GF-D8 (cell line): ENCODE measurements around the gene LRRC74B.
"Not testable (repeated sequence)": the region's sequence is repeated elsewhere in the genome, so short reads cannot be mapped to it uniquely, and the experiment has no call there.

Experiments
- DNase-seq: peaks from one replicate; lab custom pipeline; 2025; lab: John Stamatoyannopoulos, UW

The LRRC74B gene

DNA sequence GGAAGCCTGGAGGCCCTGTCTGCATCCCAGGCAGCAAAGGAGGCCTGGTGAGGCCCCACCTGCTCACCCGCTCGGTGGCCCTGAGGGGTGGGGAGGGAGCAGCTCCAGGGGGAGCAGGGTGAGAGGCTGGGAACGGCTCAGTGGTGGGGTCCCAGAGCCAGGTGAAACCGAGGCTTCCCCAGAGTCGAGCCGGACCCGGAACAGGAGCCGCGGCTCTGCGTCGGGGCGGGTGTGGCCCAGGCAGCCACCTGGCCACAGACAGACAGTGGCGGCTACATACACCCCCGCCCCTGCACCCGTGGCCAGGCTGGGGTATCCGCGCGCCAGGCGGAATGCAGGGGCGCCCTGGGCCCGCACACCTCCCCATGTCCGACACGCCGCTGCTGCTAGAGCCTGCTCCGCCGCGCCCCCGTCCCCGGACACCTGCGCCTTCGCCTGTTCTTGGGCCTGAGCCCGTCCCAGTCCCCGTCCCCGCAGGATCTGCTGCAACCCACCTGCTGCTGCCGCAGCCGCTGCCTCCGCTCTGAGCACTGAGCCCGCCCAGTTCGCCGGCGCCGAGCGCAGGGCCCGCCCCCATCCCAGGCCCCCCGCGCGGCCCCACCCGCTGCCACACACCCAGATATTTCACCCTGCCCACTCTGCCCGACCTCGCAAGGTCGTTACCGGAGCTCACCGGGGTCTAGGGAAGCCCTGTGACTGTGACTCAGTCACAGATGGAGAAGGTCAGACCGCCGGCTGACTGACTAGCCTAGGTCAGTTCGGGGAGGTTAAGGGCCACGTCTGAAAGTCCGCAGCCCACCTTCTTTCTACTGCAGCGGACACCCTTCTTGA is 13.5 kb upstream of the LRRC74B start, which contains the start of gene SLC7A4:
Gene SLC7A4, minus strand, starts transcription at position 525 of the 831 bp plus-strand sequence. CDS start 749 bp downstream, outside the sequence.
- DNase-seq, result no peak

DNA sequence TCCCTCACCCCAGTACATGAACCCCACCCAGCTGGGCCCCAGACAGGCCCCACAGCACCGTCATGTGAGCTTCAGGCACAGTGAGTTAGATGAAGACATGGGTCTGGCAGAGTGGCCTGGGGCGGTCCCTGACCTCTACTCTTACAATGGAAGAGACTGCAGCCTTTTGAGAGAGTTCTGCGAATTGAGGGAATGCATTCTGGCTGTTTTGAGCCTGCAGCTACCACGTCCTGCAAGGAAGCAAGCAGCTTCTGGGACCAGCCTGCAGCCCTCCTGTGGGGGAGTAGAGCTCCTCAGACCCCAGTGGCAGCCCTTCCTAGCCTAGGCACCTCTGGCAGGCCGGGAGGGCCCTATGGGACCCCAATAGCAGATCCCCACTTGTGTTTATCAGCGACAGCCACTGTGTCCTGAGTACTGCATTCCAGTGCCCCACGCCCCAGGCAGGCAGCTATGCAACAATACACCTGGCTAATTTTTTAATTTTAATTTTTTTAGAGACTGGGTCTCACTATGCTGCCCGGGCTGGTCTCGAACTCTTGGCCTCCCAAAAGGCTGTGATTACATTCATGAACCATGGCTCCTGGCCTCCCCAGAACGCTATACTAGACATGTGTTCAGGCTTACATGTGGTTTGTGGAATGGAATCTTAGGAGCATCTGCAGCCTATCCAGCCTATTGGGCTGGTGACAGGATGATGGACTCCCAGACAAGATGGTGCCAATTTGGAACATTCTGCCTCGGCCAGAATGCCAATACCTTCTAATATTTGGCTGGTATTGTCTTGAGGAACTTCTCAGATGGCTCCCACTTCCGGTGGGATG is 12.7 kb upstream of the LRRC74B start:
- DNase-seq, result no peak

DNA sequence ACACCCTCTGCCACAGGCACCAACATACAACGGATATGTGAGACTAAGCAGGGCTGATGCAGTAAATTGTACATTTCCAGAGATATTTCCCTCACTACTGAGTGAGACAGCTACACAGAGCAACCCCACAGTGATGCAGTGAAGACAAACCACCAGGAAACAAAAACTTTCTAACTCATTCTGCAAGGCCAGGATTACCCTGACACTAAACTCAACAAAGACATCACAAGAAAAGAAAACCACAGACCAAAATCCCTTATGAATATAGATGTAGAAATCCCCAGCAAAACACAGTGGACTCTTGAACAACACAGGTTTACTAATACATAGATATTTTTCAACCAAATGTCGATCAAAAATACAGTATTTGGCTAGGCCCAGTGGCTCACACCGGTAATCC is 11.9 kb upstream of the LRRC74B start:
- DNase-seq, result no peak

DNA sequence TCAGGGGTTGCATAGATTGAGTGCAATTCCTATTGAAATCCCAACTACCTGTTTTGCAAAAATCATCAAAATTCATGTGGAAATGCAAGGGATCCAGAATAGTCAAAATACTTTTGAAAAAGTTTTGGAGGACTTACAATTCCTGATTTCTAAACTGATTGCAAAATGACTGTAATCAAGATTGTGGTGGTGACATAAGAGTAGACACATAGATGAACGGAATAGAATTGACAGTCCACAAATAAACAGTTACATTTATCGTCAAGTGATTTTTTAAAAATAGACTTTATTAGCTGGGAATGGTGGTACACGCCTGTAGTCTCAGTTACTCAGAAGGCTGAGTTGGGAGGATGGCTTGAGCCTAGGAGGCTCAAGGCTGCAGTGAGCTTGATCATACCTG is 10.8 kb upstream of the LRRC74B start:
- no peak for DNase-seq

DNA sequence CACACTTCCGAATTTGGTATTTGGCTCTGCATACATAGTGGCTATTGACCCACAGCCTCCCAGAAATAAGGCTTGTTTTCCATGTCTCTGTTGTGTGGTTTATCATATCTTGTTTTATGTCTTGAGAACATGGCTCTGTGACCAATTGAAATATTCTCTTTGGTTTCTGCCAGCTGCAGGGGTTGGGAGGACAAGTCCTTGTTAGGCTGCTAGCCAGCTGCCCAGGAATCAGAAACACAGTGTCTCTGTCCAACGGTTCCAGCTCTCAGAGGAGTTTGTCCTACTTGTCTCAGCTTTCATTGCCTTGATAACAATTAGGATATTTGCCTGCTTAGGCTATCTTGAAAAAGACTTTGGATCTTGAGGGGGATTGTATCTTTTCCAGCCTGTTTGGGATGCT is 7.3 kb upstream of the LRRC74B start:
- DNase-seq, result no peak

DNA sequence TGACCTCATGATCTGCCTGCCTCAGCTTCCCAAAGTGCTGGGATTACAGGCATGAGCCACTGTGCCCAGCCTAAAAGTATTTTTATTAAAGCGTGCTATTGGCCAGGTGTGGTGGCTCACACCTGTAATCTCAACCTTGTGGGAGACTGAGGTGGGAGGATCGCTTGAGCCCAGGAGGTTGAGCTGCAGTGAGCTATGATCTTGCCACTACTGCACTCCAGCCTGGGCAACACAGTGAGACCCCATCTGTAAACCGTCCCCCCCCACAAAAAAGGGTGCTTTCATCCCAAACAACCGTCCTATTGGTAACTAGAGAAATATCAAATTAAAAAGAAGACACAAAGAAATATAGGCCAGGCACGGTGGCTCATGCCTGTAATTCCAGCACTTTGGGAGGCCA is 6.6 kb upstream of the LRRC74B start:
- DNase-seq, result not testable (repeated sequence)

DNA sequence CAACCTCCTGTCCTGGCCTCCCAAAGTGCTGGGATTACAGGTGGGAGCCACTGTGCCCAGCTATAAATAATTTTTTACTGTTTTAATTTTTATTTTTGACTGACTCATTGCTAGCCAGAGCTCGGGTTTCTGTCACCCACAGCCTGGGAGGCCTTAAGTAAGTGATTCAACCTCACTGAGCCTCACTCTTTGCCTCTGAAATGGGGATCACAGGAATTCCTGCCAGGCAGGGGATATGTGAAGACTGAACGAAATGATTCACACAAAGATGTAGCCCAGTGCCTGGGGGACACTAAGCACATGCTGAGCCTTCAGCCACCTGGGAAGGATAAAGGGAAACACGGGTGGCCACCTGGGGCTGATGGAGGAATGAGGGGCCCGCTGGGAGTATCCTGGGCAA is 3.8 kb upstream of the LRRC74B start:
- DNase-seq, result no peak

DNA sequence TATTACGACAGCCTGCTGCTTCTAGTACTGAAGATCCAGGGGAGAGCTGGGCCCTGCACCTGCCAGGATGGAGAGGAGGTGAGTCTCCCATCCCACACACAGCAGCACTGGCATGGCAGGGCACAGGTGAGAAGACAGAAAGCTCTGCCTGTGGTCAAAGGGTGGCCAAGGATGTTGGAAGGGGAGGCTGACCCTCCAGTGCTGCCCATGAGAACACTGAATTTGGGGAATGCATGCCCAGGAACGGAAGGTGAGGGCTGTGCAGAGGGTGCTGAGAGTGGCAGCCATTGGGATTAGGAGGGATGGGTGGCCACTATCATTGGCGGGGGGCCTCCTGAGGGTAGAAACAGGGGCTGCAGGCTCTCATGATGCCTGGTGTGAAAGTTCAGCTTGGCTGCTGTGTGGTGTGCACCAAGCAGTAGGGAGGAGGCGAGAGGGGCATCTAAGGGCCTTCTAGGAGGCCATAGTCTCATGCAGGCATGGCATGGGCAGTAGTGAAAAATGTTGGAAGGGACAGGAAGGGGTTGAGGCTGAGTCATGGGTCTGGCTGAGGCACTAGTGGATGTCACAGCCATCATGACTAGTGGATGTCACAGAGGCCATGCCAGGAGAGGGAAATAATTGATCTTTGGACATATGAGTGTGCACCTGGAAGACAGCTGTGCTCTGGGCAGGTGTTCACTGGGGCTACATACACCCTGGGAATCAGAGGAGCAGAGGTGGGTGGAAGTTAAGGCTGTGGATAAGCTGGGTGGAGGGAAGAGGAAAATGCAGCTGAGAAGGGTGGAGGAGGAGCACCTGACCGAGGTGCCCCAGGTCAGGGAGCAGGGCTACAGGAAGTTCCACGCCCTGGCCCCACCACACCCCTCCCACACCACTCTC is 2.5 kb upstream of the LRRC74B start:
- no peak for DNase-seq

DNA sequence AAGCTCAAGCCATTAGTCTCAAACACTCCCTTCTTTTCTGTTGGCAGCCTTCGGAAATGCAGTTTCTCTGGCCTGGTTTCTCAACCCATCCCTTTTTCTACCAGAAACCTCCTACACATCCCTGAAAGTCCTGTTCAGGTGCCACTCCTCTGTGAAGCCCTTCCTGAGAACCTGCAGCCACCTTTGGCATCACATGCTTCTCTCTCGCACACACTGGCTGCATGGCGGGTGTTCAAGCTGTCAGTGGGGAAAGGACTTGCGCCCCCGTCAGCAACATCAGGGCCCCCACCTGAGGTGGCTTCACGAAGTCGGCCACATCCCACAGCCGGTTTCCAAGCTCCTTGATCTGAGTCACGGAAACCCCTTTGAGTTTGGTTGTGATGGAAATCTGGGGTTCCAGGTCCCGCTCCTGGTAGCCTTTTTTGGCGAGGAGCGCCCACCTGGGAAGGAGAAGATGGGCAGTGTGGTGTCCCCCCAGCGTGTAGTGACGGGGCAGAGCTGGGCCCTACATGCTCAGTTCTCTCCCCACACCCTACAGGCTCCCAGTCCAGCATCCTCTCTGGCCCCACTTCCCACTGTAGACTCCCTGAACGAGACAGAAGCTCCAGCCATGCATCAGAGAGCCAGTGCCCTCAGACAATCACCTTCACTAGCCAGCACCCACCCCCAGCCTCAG is 1.7 kb upstream of the LRRC74B start:
- no peak for DNase-seq

DNA sequence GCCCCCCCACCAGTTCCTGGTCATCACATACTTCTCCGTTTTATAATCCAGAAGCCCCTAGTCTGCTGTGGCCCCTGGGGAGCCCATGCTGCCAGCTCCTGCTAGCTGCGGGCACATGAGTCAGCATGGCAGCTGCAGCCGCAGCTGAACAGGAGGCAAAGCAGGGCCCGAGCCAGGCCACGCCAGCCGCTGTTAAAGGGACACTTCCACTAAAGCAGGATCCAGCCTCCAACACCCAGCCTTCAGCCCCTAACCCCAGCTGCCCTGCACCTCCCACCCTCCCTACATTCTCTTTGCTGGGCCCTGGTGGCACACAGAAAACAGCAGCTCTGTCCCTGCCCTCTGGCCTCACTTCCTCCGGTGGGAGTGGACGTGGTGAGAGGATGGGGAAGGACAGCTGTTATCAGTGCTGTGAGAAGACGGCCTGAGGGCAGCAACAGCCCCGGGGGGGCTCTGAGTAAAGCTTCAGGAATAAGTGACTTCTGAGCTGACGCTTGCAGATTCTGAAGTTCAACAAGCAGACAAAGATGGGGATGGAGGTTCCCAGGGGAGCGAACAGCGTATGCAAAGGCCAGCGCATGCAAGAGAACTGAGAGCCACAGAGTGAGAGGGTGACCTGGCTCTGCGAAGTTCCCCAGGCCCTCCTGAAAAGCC is 688 bp upstream of the LRRC74B start:
- no peak for DNase-seq

DNA sequence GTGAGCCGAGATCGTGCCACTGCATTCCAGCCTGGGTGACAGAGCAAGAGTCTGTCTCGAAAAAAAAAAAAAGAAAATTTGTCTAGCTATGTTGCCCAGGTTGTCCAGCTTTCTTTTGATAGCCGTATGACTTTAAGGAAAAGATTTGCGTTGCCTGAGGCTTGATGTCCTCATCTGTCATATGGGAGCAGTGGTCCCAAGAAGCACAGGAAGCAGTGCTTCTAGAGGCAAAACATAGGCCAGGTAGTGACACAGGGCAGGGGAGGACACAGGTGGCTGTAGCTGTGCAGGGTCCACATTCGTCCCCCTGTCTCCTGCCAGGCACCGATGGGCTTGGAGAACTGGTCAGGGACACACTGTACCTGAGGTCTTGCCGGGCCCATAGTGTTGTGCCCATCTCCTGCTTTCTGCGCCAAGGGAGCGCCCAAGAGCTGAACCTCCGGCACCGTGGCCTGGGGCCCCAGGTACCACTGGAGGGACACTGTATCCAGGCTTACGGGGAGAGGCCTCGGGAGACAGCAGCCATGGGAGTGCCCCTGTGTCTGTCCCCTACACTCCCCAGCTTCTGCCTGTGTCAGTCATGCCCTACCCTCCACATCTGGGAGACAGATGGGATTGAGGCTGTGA is 1.4 kb downstream of the LRRC74B start:
- DNase-seq, result no peak

DNA sequence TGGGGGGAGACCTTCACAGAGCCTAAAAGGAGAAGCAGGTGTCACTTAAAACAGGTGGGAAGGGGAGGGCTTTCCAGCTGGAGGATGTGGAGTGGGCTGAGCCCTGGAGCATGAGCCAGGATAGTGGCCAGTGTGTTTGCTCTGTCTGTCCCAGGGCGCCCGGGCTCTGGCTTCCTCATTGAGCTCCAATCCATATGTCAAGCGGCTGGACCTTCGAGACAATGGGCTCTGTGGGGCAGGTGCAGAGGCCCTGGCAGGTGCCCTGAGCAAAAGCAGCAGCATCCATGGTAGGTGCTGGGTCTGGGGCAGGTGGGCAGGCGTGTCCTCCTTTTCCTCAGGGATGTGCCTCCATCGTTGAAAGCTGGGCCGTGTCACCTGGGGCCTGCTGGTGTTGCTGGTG is 2.0 kb downstream of the LRRC74B start:
- DNase-seq, result no peak

DNA sequence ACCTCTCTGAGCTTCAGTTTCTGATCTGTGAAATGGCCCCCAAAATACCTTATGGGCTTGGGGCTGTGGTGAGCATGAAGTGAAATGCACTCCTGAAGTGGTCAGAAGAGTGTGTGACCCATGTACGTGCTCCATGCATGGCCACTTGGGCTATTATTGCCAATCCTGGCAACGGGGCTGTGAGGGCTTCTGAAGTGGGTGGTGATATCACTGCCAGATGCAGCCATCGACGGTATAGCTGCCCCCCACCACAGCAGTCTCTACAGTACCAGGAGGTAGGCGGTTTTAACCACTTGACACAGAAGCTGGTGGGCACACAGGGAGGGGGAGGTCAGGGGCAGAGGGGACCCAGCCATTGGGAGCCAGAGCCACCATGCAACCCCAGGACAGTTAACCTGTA is 2.7 kb downstream of the LRRC74B start:
- not testable (repeated sequence) for DNase-seq

DNA sequence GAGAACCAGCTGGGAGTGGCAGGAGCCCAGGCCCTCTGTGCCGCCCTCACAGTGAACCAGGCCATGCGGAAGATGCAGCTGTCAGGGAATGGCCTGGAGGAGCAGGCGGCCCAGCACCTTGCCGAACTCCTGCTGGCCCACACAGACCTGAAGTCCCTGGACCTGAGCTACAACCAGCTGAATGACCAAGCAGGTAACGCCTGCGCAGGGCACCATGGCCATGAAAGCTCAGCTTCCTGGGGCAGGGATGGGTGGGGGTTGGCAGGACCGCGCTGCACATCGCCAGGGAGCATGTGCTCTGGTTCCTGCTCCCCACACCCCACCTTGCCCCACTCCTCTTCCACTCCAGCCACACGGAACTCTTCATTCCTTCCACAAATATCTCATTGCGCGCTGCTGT is 3.2 kb downstream of the LRRC74B start:
- DNase-seq, result not testable (repeated sequence)

DNA sequence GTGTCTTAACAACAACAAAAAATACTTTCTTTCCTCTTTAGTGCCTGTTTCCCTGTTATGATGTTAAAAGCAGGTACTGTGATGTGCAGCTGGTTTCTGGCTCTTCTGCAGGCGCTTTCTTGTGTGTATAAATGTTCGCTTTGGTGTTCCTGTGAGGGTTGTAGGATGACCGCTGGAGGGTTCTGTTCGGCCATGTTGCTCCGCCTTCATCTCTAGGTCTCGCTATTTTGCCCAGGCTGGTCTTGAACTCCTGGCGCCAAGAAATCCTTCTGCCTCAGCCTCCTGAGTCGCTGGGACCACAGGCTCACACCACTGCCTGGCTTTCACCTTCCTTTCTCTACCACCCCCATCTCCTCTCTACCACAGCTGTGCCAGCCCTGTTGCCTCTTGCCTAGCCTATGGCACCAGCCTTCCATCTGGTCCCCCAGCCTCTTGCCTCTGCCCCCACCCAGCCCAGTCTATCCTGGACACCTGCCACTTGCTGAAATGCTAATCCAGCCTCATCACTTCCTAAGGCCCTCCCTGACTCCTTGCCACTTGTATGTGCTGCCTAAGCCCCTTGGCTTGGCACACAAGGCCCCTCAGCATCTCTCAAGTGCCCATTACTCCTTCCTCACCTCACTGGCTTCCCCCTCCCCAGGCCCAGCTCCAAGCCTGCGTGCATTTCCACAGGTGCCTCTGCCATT is 5.5 kb downstream of the LRRC74B start:
- no peak for DNase-seq

DNA sequence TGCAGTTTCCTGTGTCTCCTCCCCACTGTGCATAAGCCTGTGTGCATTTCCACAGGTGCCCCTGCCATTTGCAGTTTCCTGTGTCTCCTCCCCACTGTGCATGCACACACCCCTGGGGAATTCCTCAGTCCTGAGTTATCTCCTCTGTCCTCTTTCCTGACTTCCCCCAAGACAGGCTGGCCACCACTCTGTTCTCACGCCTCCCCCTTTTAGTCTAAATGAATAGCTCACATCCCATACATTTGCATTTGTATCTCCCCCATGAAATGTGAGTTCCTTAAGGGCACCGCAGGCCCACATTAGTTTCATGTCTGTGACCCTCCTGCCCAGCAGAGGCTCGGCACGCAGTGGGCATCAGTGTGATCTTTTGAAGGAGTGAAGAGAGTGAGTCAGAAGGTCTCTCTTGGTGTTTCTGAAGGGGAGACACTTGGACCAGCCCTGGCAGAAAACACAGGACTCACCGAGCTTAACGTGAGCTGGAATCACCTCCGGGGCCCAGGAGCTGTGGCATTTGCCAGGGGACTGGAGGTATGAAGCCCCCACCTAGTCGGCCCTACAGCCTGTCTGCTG is 6.2 kb downstream of the LRRC74B start:
- DNase-seq, result no peak

DNA sequence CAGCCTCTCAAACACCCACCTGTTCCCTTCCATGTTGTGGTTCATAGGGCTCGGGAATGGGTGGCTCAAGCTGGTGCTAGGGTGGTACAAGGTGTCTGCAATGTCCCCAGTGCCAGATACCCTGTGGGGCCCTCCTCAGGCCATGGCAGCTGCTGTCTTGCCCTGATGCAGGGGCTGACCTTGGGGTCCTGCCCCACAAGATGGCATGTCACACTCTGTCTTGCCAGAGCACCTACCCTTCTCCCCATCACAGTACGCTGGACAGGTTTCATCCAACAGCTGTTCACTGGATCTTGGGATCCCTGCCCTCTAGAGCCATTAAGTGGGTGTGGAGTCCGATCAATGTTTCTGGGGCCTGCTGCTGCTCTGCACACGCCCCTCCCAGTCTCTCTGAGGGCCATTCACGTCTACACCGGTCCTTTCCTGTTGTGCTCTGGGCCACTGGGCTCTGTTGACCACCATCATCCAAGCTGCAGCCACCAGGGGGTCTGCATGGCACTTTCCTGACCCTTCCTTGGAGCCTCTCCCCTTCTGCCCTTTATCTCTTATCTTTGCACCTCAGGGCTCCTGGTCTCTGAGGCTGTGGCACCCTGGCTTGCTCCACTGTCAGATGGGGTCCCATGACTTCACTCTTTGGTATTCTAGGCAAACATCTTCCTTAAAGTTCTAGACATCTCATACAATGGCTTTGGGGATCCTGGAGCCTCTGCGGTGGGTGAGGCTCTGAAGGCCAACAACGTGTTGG is 7.1 kb downstream of the LRRC74B start:
- no peak for DNase-seq

DNA sequence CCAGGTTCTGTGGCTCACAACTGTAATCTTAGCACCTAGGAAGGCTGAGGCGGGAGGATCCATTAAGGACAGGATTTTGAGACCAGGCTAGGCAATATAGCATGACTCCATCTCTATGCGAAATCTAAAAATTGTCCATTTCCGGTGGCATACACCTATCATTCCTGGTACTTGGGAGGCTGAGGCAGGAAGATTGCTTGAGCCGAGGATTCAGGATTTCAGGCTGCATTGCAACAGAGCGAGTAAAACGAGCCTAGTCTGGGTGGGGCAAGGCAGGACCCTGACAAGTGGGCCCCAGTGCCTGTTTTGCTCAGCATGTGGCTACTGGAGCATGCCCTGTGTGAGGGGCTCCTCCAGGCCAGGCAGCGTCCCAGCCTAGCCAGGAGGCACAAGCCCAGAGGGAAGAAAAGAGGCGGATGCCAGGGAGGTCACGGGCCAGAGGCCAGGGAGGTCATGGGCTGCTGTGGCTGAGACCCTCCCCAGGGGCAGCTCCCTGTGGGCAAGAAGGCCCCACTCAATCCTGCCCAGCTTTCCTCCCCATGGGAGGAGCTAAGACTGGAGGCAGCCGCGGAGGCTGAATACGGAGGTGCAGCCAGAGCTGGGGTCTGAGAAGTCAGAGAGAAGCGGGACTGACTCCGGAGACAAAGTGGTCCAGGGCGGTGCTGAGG is 8.4 kb downstream of the LRRC74B start:
- no peak for DNase-seq
